Stimulated activated CD4-positive, alpha-beta T cell treated with anti-CD3 and anti-CD28 coated beads, TNF-alpha, amount 100 ng/mL, for 4 hours (primary cell): ENCODE measurements around the gene ZSCAN22.
A peak's percentile ranks its signal among the peaks of the same experiment; 100 is the strongest.
"Not testable (repeated sequence)": the region's sequence is repeated elsewhere in the genome, so short reads cannot be mapped to it uniquely, and the experiment has no call there.

Experiments used
- DNase-seq, 3 experiments: peaks; one replicate each; pipeline ENCODE4 v3.0.0-alpha.2; 2020; ENCODE audit warnings: low read depth in 3 of 3

ZSCAN22 gene

GRCh38 chr19:58374200-58374599, 47.4 kb downstream of the ZSCAN22 start:
- no peak for DNase-seq

GRCh38 chr19:58376724-58377123, 49.9 kb downstream of the ZSCAN22 start:
- DNase-seq, result not testable (repeated sequence)

GRCh38 chr19:58379246-58379645, 52.5 kb downstream of the ZSCAN22 start:
- DNase-seq, result no peak

GRCh38 chr19:58380037-58380661, 53.4 kb downstream of the ZSCAN22 start:
- DNase-seq, result no peak

DNA sequence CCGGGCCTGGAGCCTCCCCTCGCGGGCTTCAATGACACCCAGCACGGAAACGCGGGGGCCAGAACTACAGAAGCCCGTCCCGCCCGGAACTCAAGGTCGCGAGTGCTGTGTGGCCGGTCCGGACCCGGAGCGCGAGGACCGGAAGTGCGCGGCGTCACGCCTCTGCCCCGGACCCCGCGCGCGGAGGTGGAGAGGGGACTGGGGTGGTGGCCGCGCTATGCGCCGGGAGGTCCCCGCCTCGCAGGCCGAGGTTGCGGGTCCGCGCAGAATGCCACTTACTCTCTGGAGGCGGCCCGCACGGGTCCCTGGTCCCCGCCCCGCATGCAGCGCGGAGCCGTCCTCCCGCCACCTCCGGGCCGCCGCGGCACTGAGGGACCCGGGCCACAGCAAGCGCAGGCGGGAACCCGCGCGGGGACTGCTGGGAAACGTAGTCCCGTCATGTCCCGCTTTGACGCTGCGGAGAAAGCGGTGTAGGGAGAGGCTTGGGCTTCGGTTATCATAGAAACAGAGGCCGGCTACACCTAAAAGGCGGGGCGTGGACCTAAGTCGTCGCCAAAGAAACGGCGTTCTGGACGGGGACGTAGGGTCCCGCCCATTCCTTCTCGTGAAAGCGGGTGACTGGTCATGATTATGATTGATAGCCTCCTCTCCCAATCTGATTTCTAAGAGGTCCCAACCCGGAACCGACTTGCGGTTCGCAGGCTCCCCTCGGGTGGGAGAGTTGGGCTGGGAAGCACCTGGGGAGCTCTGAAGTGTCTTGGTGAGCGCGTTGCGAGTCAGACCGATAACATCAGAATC, 54.1 kb downstream of the ZSCAN22 start, which contains the start of gene ZNF837:
TSS of gene ZNF837 (minus strand) at position 369 of the 798 bp plus-strand sequence. CDS start 11,698 bp downstream, outside the sequence.
- peak; percentile 92 to 94 (median 92) for DNase-seq

DNA sequence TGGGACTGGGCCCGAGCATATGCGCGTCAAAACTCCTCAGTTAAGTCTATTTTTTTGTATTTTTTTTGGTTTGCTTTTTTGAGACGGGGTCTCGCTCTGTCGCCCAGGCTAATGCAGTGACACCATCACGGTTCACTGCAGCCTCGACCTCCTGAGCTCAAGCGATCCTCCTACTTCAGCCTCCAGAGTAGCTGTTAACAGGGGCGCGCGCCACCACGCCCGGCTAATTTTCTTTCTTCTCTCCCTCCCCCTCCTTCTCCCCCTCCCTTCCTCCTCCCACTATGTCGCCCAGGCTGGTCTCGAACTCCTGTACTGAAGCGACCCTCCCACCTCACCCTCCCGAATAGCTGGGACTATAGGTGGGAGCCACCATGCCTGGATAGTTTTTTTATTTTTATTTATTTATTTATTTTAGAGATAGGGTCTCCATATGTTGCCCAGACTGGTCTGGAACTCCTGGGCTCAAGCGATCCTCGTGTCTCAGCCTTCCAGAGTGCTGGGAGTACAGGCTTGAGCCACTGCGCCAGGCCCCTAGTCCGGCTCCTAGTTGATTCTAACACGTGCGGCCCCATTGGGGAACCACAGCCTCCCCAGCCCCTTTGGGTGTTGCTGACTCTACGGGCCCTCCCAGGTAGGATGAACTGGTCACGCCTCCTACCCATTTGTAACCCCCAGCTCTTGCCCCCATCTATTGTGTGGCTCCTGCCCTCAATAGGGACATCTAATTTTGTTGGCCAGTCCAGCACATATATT, 54.8 kb downstream of the ZSCAN22 start:
- DNase-seq, result no peak

DNA sequence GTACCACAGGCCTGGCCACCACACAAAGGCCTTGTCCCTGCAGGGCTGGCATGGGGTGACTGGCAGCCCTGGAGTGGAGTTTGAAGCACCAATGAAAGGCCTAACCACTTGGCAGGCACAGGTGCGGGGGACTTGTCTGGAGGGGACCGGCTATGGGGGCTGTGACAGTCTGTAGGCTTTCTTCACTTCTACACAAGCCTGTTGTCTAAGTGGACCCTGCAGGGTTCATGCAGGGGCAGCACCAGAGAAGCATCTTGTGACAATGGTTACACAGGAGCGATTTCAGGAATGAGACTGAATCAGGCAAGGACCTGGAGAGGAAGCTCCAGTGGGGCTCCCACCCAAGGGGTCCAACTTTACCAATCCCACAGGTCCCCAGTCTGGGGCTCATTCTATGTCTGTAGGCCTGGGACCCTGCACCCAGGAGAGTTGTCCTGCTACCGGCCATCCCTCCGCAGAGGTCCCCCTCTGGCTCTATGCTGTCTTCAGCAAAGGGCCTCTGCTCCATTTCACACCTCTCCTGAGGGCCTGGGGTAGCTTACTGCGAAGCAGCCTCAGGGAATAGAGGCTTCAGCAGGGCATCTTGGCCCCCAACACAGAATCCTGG, 56.3 kb downstream of the ZSCAN22 start:
- no peak for DNase-seq

GRCh38 chr19:58385313-58385890, 58.6 kb downstream of the ZSCAN22 start:
- no peak for DNase-seq

GRCh38 chr19:58385891-58386575, 59.2 kb downstream of the ZSCAN22 start:
- no peak for DNase-seq

DNA sequence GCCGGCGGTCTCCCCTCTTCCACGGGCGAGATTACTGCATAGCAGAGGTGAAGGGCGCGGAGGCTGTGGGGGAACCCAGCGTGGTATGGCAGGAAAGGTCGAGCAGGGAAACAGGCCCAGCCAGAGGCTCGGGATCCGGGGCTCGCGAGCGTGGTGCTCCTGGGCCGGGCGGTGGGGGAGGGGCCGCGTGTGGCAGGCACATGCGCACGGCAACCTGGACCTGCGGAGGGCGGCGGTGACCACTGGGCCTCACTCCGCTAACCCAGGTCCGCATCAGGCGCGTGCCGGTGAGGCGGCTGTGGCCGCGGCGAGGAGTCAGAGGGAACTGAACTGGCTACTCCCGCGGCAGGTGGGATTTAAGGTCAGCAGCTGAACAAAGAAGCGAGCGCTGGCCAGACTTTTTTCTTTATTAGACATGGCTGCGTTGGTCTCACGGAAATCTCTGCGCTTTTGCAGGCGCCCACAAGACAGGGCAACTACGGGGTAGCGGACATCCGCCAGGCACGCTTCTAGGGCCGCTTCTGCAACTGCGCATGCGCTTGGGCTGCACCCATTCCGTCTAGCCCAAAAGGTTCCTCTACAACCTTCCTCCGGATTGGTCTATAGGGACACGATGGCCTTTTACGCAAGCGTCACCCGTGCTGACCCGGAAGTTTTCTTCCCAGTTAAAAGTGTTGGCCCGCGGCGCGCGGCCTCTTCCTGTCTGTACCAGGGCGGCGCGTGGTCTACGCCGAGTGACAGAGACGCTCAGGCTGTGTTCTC, 60.0 kb downstream of the ZSCAN22 start, which contains the start of gene RPS5:
TSS of gene RPS5 (plus strand) at position 694 of the 762 bp plus-strand sequence. CDS start 869 bp downstream, outside the sequence.
- DNase-seq, result peak; percentile 87 to 94 (median 87)

- DNase-seq, result no peak
Observed at GRCh38 chr19:58387338-58388174, 60.8 kb downstream of the ZSCAN22 start.

DNA sequence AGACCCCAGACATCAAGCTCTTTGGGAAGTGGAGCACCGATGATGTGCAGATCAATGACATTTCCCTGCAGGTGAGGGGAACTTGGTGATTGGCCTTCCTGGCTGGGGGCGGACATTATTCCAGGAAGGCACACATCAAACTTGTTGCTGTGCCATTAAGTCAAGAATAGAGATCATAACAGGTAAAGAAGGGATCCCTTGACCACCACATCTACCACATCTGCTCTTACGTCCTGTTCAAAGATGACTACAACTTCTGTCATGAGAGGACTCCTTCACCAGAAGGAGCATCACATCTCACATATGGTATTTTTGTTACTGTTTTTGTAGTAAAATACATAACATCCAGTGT, 61.4 kb downstream of the ZSCAN22 start:
- DNase-seq, result no peak
